Activated naive CD4-positive, alpha-beta T cell treated with anti-CD3 and anti-CD28 coated beads for 36 hours (primary cell): ENCODE measurements around the gene SPAG16. TPM values are rescaled to one million over a fixed set of nuclear protein-coding genes. Genes with fewer than 3 reads are reported as not detected.

Experiments
- microRNA-seq: library from miRNA; unstranded; fragments of <30 nt; microRNA quantifications from one replicate; pipeline ENCODE4 v1.2.0, GENCODE V29; 2022; ENCODE audit warnings: borderline microRNAs expressed, borderline replicate concordance
- total RNA-seq, 2 experiments: library from RNA; stranded (reverse); gene quantifications; one replicate each; pipeline ENCODE4 v1.2.3, GENCODE V29; 2021

The SPAG16 gene
- total RNA-seq, 2 experiments from 2014 or later, result 8.4 to 8.8 TPM

Small RNA genes lying within 50 kb of the gene (microRNA-seq; reads per million reads assigned to microRNA genes)
- not detected for gene MIR4438

Other genes with a start within 250 kb of the SPAG16 start
- gene IKZF2, start 132.9 kb upstream of the SPAG16 start, total RNA-seq, result 1 to 10 TPM; 1.6 to 1.7 TPM